Hepatocyte (in vitro differentiated cells): ENCODE measurements around the gene RDH14. TPM values are rescaled to one million over a fixed set of nuclear protein-coding genes. Genes with fewer than 3 reads are reported as not detected.

Experiments
- polyA plus RNA-seq: library from polyadenylated mRNA; unstranded; fragments of >200 nt; fragmentation: Nextera tagmentation; extraction: Ambion mirVana; gene quantifications from 2 replicates; pipeline ENCODE4 v1.2.1, GENCODE V29; 2016
- small RNA-seq: library from RNA; depleted of rRNA; stranded (forward); fragments of <200 nt; gene quantifications from one replicate; pipeline ENCODE3, GENCODE V24; 2014
- total RNA-seq: library from RNA; depleted of rRNA; stranded (reverse); fragments of >200 nt; gene quantifications from 2 replicates; pipeline ENCODE4 v1.2.3, GENCODE V29; 2014

RDH14 gene
- total and polyA plus RNA-seq, 2 experiments from 2014 or later, result 38.2 to 46.5 TPM

Small RNA genes lying within 50 kb of the gene (small RNA-seq; reads per million reads assigned to genes)
- not detected for gene RNU6-1215P

Other genes with a start within 250 kb of the RDH14 start
- not detected in 2 replicates for gene NT5C1B, start 28.9 kb upstream of the RDH14 start, total RNA-seq
- gene NT5C1B, start 28.9 kb upstream of the RDH14 start, polyA plus RNA-seq, result 0.22 and 0.51 TPM in 2 replicates